ENCODE results near the gene FBXL16.

FBXL16 gene

DNA sequence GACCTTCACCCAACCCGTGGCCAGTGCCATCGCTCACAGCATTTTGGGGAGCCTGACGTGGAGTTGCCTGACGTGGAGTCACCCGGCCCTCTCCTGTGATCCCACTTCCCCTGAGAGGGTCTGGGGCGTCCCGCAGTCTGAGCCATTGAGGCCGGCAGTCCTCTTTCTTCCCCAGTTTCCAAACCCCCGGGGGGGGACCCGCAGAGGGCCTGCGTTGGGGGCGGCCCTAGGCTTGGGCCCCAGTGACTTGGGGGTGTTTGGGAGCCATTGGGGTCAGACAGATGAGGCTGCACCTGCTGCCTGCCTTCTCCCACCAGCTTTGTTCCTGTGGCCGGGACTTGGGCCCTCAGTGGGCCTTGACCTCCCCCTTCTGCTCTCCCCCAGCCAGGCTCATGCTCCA lies 35.9 kb downstream of the FBXL16 start:
- Histone ChIP-seq H3K4me3 (ENCODE audit: low read length, poor library complexity, severe bottlenecking) (no peak overlapping the region), H4K20me1 (ENCODE audit: insufficient read depth, low read length, poor library complexity, severe bottlenecking) (no peaks in the 10 kb centered on the region), H3K36me3 (ENCODE audit: insufficient read depth, low read length) (no peaks in the 10 kb centered on the region)

DNA sequence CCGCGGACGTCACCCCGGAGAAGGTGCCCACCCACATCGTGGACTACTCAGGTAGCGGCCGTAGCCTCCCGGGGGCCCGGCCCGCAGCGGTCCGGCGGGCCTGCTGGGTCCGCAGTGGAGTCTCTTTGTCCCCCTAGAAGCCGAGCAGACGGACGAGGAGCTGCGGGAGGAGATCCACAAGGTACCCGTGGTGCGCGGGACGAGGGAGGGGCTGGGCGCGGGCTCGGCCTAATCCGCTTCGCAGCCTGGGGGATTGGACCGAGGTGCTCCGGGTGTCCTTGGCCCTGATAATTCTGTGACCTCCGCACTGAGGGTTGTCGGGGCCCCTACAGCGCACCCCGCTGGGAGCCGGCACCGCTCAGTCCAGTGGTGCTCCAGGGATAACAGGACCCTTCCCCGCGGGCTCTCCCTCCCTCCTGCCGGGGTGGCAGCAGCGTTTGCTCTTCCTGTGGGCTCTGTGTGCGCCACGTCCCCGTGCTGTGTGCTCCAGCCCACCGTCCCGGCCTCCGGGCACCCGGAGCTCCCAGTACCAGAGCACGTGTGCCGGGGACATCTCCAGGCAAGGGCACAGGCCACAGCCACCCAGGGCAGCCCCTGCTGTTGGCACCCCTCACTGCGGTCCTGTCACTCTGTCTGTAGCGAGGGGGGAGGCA lies 37.0 kb downstream of the FBXL16 start:
- peaks cover 5% of the 10 kb centered on the region for H3K4me1 ChIP-seq (ENCODE audit: insufficient read depth, low read length, poor library complexity, severe bottlenecking)
- no peaks in the 10 kb centered on the region for H3K27me3 ChIP-seq (ENCODE audit: insufficient read depth, low read length, poor library complexity, severe bottlenecking)
- TF ChIP-seq, protein P1, sequence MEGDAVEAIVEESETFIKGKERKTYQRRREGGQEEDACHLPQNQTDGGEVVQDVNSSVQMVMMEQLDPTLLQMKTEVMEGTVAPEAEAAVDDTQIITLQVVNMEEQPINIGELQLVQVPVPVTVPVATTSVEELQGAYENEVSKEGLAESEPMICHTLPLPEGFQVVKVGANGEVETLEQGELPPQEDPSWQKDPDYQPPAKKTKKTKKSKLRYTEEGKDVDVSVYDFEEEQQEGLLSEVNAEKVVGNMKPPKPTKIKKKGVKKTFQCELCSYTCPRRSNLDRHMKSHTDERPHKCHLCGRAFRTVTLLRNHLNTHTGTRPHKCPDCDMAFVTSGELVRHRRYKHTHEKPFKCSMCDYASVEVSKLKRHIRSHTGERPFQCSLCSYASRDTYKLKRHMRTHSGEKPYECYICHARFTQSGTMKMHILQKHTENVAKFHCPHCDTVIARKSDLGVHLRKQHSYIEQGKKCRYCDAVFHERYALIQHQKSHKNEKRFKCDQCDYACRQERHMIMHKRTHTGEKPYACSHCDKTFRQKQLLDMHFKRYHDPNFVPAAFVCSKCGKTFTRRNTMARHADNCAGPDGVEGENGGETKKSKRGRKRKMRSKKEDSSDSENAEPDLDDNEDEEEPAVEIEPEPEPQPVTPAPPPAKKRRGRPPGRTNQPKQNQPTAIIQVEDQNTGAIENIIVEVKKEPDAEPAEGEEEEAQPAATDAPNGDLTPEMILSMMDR (conservative IDR thresholded peaks at IDR 0.05; ENCODE audit: low read length): no peak
- TF ChIP-seq EZH2phosphoT487 (IDR thresholded peaks at IDR 0.05; ENCODE audit: borderline replicate concordance): no peak
- H3K9ac ChIP-seq (ENCODE audit: low read depth, low read length, poor library complexity, severe bottlenecking): peak overlapping the region; percentile 90
- peak overlapping the region; percentile 67 for H3K4me2 ChIP-seq (ENCODE audit: low read depth, low read length, poor library complexity, severe bottlenecking)
- 0 out of 2 replicates have a peak overlapping the region, but pooled peaks have one; percentile 45 for H2AFZ ChIP-seq (ENCODE audit: low read length)
- no peaks in the 10 kb centered on the region for H3F3A ChIP-seq (ENCODE audit: low read depth)
- H3K9me3 ChIP-seq (ENCODE audit: insufficient read depth, low read depth, low read length): no peaks in the 10 kb centered on the region
- H3K9me2 ChIP-seq (replicated peaks; ENCODE audit: low read depth, low read length): no peaks in the 10 kb centered on the region
- peaks cover 17% of the 10 kb centered on the region; the same call in 1 of the 2 replicates for H3K79me2 ChIP-seq (ENCODE audit: insufficient read depth, low read length)
- no peaks in the 10 kb centered on the region for H4K20me1 ChIP-seq (ENCODE audit: insufficient read depth, low read length, poor library complexity, severe bottlenecking)
- peak overlapping the region; percentile 80 for H3K4me3 ChIP-seq (ENCODE audit: low read length, poor library complexity, severe bottlenecking)
- H3K36me3 ChIP-seq (ENCODE audit: insufficient read depth, low read length): no peaks in the 10 kb centered on the region

More for the DNA sequence above, 35.9 kb downstream of the FBXL16 start:
- peaks cover 5% of the 10 kb centered on the region for H3K4me1 ChIP-seq (ENCODE audit: insufficient read depth, low read length, poor library complexity, severe bottlenecking)
- peaks cover 17% of the 10 kb centered on the region; the same call in 1 of the 2 replicates for H3K79me2 ChIP-seq (ENCODE audit: insufficient read depth, low read length)
- H3K9ac ChIP-seq (ENCODE audit: low read depth, low read length, poor library complexity, severe bottlenecking): no peak overlapping the region
- H3K9me3 ChIP-seq (ENCODE audit: insufficient read depth, low read depth, low read length): no peaks in the 10 kb centered on the region
- no peaks in the 10 kb centered on the region for H3F3A ChIP-seq (ENCODE audit: low read depth)
- H3K9me2 ChIP-seq (replicated peaks; ENCODE audit: low read depth, low read length): no peaks in the 10 kb centered on the region
- H3K27me3 ChIP-seq (ENCODE audit: insufficient read depth, low read length, poor library complexity, severe bottlenecking): no peaks in the 10 kb centered on the region
- H2AFZ ChIP-seq (ENCODE audit: low read length): no peak overlapping the region
- peak overlapping the region; percentile 67 for H3K4me2 ChIP-seq (ENCODE audit: low read depth, low read length, poor library complexity, severe bottlenecking)
- TF ChIP-seq, protein P1 (conservative IDR thresholded peaks at IDR 0.05; ENCODE audit: low read length): no peak
- no peak for TF ChIP-seq EZH2phosphoT487 (IDR thresholded peaks at IDR 0.05; ENCODE audit: borderline replicate concordance)

DNA sequence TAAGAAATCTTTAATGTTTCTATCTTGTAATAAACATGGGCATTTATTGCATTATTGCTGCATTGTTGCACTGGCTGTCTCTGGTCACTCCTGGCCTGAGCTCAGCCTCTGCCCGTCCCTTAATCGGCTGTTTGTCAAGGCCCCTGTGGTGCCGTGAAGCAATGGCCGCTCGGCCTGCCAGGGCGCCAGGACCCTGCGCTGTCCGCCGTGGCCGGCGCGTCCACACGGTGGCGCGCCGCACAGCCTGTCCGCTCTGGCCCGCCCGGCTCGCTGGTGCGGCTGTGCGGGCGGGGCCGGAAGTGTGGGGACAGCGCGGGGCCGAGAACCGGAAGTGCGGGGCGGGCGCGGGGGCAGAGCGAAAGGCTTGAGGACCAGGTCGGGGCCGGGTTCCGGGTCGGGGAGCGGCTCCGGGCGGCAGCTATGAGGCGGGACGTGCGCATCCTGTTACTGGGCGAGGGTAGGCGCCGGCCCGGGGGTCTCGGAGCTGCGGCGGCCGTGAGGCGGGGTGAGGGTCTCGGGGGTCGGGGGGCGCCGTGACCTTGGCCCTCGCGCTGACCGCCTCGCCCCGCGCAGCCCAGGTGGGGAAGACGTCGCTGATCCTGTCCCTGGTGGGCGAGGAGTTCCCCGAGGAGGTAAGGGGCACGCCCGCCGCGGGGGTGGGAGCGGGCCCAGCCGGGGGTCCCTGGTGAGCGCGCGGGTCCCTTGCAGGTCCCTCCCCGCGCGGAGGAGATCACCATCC lies 37.7 kb downstream of the FBXL16 start, which contains the start of gene RHOT2:
Gene RHOT2 (plus strand): TSS at position 353 of the 739 bp plus-strand sequence. CDS start 68 bp downstream, at position 421.
- Histone ChIP-seq H3F3A (ENCODE audit: low read depth) (no peaks in the 10 kb centered on the region), H3K79me2 (ENCODE audit: insufficient read depth, low read length) (peaks cover 17% of the 10 kb centered on the region; the same call in 1 of the 2 replicates), H3K9ac (ENCODE audit: low read depth, low read length, poor library complexity, severe bottlenecking) (peak within 1 kb of the TSS; percentile 90), H3K4me2 (ENCODE audit: low read depth, low read length, poor library complexity, severe bottlenecking) (peak within 1 kb of the TSS; percentile 67), H3K9me2 (replicated peaks; ENCODE audit: low read depth, low read length) (no peaks in the 10 kb centered on the region), H2AFZ (ENCODE audit: low read length) (peak within 1 kb of the TSS; percentile 72; the same call in 1 of the 2 replicates), H4K20me1 (ENCODE audit: insufficient read depth, low read length, poor library complexity, severe bottlenecking) (no peaks in the 10 kb centered on the region), H3K4me1 (ENCODE audit: insufficient read depth, low read length, poor library complexity, severe bottlenecking) (peaks cover 5% of the 10 kb centered on the region), H3K36me3 (ENCODE audit: insufficient read depth, low read length) (no peaks in the 10 kb centered on the region), H3K4me3 (ENCODE audit: low read length, poor library complexity, severe bottlenecking) (peak within 1 kb of the TSS; percentile 80), H3K27me3 (ENCODE audit: insufficient read depth, low read length, poor library complexity, severe bottlenecking) (no peaks in the 10 kb centered on the region), H3K9me3 (ENCODE audit: insufficient read depth, low read depth, low read length) (no peaks in the 10 kb centered on the region)
- TF ChIP-seq, protein P1 (conservative IDR thresholded peaks at IDR 0.05; ENCODE audit: low read length): peak; percentile 60
- TF ChIP-seq EZH2phosphoT487 (IDR thresholded peaks at IDR 0.05; ENCODE audit: borderline replicate concordance): no peak

Data from Loucy (cell line).